HTERT RPE-1 (cell line): ENCODE results near the gene PANX1.

Experiments used
- in situ Hi-C: fragments of 300-500 bp; cut with MboI; formaldehyde crosslinking; loops from 4 replicates; pipeline ENCODE4 v1.14.3; 2020; ENCODE audit warnings: low sequenced_read_pairs

The PANX1 gene

GRCh38 chr11:94129512-94130297 lies 1.1 kb downstream of the PANX1 start:
- in situ Hi-C loops = no loop called here

GRCh38 chr11:94130298-94131046 lies 1.8 kb downstream of the PANX1 start:
- in situ Hi-C loops = no loop called here

- in situ Hi-C loops = no loop called here
Observed at GRCh38 chr11:94131047-94131717, 2.5 kb downstream of the PANX1 start.

GRCh38 chr11:94131718-94132115 lies 3.1 kb downstream of the PANX1 start:
- in situ Hi-C loops = no loop called here

GRCh38 chr11:94132152-94132558 lies 3.5 kb downstream of the PANX1 start:
- in situ Hi-C loops = no loop called here

- in situ Hi-C loops = no loop called here
Observed at GRCh38 chr11:94132823-94133408, 4.3 kb downstream of the PANX1 start.

- in situ Hi-C loops = no loop called here
Observed at GRCh38 chr11:94133752-94134151, 5.1 kb downstream of the PANX1 start.

- in situ Hi-C loops = no loop called here
Observed at GRCh38 chr11:94134651-94135512, 6.2 kb downstream of the PANX1 start.

- in situ Hi-C loops = no loop called here
Observed at GRCh38 chr11:94139416-94139815, 10.8 kb downstream of the PANX1 start.

GRCh38 chr11:94140154-94140655 lies 11.6 kb downstream of the PANX1 start:
- in situ Hi-C loops = no loop called here

- in situ Hi-C loops = no loop called here
Observed at GRCh38 chr11:94141511-94142307, 13.1 kb downstream of the PANX1 start.

GRCh38 chr11:94142308-94143281 lies 14.0 kb downstream of the PANX1 start:
- in situ Hi-C loops = no loop called here

GRCh38 chr11:94144216-94144615 lies 15.6 kb downstream of the PANX1 start:
- in situ Hi-C loops = no loop called here

GRCh38 chr11:94144664-94145063 lies 16.0 kb downstream of the PANX1 start:
- in situ Hi-C loops = no loop called here

GRCh38 chr11:94145431-94145830 lies 16.8 kb downstream of the PANX1 start:
- in situ Hi-C loops = no loop called here

- in situ Hi-C loops = no loop called here
Observed at GRCh38 chr11:94145916-94146315, 17.3 kb downstream of the PANX1 start.

- in situ Hi-C loops = no loop called here
Observed at GRCh38 chr11:94147433-94147845, 18.8 kb downstream of the PANX1 start.

GRCh38 chr11:94148189-94148588 lies 19.5 kb downstream of the PANX1 start:
- in situ Hi-C loops = no loop called here
